Upper lobe of left lung (tissue), 4 donors: ENCODE data around the gene DRD4.

Experiments
- CTCF ChIP-seq, 6 experiments: fragments of 450-650 bp in 4 of 6; fragments of 200-600 bp in 2 of 6; sonication (generic) in 2 of 6; IDR thresholded peaks; one replicate each; pipeline ENCODE4 v1.5.1; 2016 to 2019; ENCODE audit warnings: antibody characterized with exemption in 6 of 6
- POLR2A ChIP-seq, 4 donors: fragments of 450-650 bp; IDR thresholded peaks; one replicate each; pipeline ENCODE4 v1.5.1; 2016 to 2017; ENCODE audit warnings: antibody characterized with exemption in 4 of 4, mild to moderate bottlenecking in 2 of 4
- POLR2AphosphoS5 ChIP-seq, 2 donors: sonication (generic); formaldehyde crosslinking; IDR thresholded peaks; one replicate each; pipeline ENCODE4 v1.5.1; 2017; ENCODE audit warnings: antibody characterized with exemption in 2 of 2

DNA sequence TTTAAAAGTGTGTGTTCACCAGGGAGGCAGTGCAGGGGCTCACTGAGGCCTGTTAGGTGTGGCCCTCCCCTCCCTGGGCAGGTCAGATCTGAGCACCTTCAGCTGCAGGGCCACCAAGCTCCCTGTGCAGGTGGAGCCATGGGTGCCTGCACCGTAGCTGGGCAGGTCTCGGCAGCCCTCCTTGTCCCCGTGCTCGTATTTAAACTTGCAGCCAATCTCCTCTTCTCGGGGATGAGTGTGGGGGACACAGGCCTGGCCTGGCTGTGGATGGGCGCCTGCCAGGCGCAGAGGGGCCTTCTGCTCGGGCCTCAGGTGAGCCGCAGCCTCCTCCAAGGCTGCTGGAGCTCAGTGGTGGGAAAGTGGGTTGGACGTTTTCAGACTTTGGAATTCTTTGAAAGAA lies 41.7 kb upstream of the DRD4 start:
- TF ChIP-seq POLR2A (IDR thresholded peaks at IDR 0.05) (no peak), CTCF (IDR thresholded peaks at IDR 0.05) (no peak), POLR2AphosphoS5 (IDR thresholded peaks at IDR 0.05) (no peak)
